Mucosa of descending colon (tissue), 3 donors: ENCODE measurements around the gene SETD4. TPM values are rescaled to one million over a fixed set of nuclear protein-coding genes. Genes with fewer than 3 reads are reported as not detected.

Experiments
- ATAC-seq: fragments of 200-7000 bp; cut with Tn5 transposase; one replicate; pipeline ENCODE4 v1.9.1; 2020; ENCODE audit warnings: mild to moderate bottlenecking, moderate library complexity
- DNase-seq, 3 donors: peaks; one replicate each; pipeline ENCODE4 v3.0.0-alpha.2; 2020
- H3K36me3 ChIP-seq: fragments of 200-600 bp; one replicate; pipeline ENCODE4 v1.8.0; 2021; ENCODE audit warnings: low read depth, mild to moderate bottlenecking
- H3K4me1 ChIP-seq: fragments of 200-600 bp; one replicate; pipeline ENCODE4 v1.8.0; 2021; ENCODE audit warnings: low read depth, mild to moderate bottlenecking
- H3K4me3 ChIP-seq: fragments of 200-600 bp; one replicate; pipeline ENCODE4 v1.8.0; 2021; ENCODE audit warnings: mild to moderate bottlenecking
- H3K9me3 ChIP-seq: fragments of 200-600 bp; one replicate; pipeline ENCODE4 v1.8.0; 2021; ENCODE audit warnings: mild to moderate bottlenecking
- CTCF ChIP-seq: fragments of 200-600 bp; IDR thresholded peaks from one replicate; pipeline ENCODE4 v1.8.0; 2022; ENCODE audit warnings: antibody characterized with exemption, mild to moderate bottlenecking
- intact Hi-C, 2 donors: fragments of 100-400 bp; cut with DNase I in 1 of 2; cut with micrococcal nuclease in 1 of 2; formaldehyde crosslinking; loops; one replicate each; pipeline versions ENCODE4 v1.11.0 to v1.11.1; 2022; cut with DNase I, micrococcal nuclease
- total RNA-seq, 3 donors: library from RNA; stranded (reverse); fragmentation: NEBNext Ultra II Directional in 2 of 3; extraction: Animal tissue kit (Norgen Biotek cat#: 25700) in 2 of 3; gene quantifications; one replicate each; pipeline versions ENCODE4 v1.2.1 to v1.2.4, GENCODE V29; 2021 to 2023
- donor health status: DM: no; HTN: no; CAD: no; lungs with moderate emphysema.
- donor health status: DM: no; HTN: no; CAD: no.
- donor health status: DM: no; HTN: yes; CAD: no.

SETD4 gene
- total RNA-seq, 3 donors from 2014 or later = 18.9 to 25.7 (median 21.7) TPM

- H3K36me3 ChIP-seq = peaks cover 27% of the 10 kb centered on the region
- no peak for DNase-seq
- no peaks in the 10 kb centered on the region for H3K9me3 ChIP-seq
- H3K4me3 ChIP-seq = no peak overlapping the region
- no peak for TF ChIP-seq CTCF
- H3K4me1 ChIP-seq = no peaks in the 10 kb centered on the region
- no peak for ATAC-seq
- intact Hi-C loops = no loop called here
Observed at GRCh38 chr21:36041910-36042309, 18.4 kb downstream of the SETD4 start.

GRCh38 chr21:36040389-36040788 lies 19.9 kb downstream of the SETD4 start:
- no peak for TF ChIP-seq CTCF
- no peaks in the 10 kb centered on the region for H3K4me1 ChIP-seq
- peaks cover 21% of the 10 kb centered on the region for H3K36me3 ChIP-seq
- no peak overlapping the region for H3K4me3 ChIP-seq
- intact Hi-C loops = no loop called here
- H3K9me3 ChIP-seq = no peaks in the 10 kb centered on the region
- DNase-seq (no peak), ATAC-seq (no peak)

GRCh38 chr21:36039861-36040260 lies 20.5 kb downstream of the SETD4 start:
- Histone ChIP-seq H3K9me3 (no peaks in the 10 kb centered on the region), H3K4me3 (no peak overlapping the region), H3K4me1 (no peaks in the 10 kb centered on the region), H3K36me3 (peaks cover 19% of the 10 kb centered on the region)
- no peak for TF ChIP-seq CTCF
- ATAC-seq = no peak
- DNase-seq = no peak
- intact Hi-C loops = no loop called here

- no peak for ATAC-seq
- DNase-seq = no peak
- Histone ChIP-seq H3K4me1 (no peaks in the 10 kb centered on the region), H3K4me3 (no peak overlapping the region), H3K9me3 (no peaks in the 10 kb centered on the region), H3K36me3 (peaks cover 13% of the 10 kb centered on the region)
- TF ChIP-seq CTCF = no peak
- intact Hi-C loops = no loop called here
Observed at GRCh38 chr21:36038701-36039497, 21.4 kb downstream of the SETD4 start.

GRCh38 chr21:36035381-36035791 lies 24.9 kb downstream of the SETD4 start:
- no peak for TF ChIP-seq CTCF
- Histone ChIP-seq H3K4me3 (no peak overlapping the region), H3K9me3 (no peaks in the 10 kb centered on the region), H3K36me3 (peaks cover 7% of the 10 kb centered on the region), H3K4me1 (no peaks in the 10 kb centered on the region)
- intact Hi-C loops = no loop called here
- no peak for DNase-seq
- ATAC-seq = no peak
